Liver (tissue), 3 donors: ENCODE results near the gene S100A16.

ENCODE experiments used
- CTCF ChIP-seq: fragments of 150-350 bp; IDR thresholded peaks from 2 replicates; pipeline ENCODE4 v1.5.1; 2017; ENCODE audit warnings: improper control_type of control experiment, low read depth, low read length; ENCODE audit not compliant: missing input control
- EGR1 ChIP-seq, 2 donors: IDR thresholded peaks; 2 replicates each; pipeline ENCODE4 v1.6.1; 2016 to 2018; ENCODE audit warnings: antibody characterized with exemption in 2 of 2, low read depth in 2 of 2
- GABPA ChIP-seq, 2 donors: IDR thresholded peaks in 1 of 2; conservative IDR thresholded peaks in 1 of 2; 2 replicates each; pipeline ENCODE4 v1.6.1; 2016; ENCODE audit warnings: antibody characterized with exemption in 2 of 2, mild to moderate bottlenecking in 1 of 2, moderate library complexity in 1 of 2
- HNF4G ChIP-seq: IDR thresholded peaks from 2 replicates; pipeline ENCODE4 v1.6.1; 2016; ENCODE audit warnings: antibody characterized with exemption
- MAX ChIP-seq: IDR thresholded peaks from 2 replicates; pipeline ENCODE4 v1.6.1; 2016; ENCODE audit warnings: antibody characterized with exemption
- RAD21 ChIP-seq, 2 donors: IDR thresholded peaks; 2 replicates each; pipeline ENCODE4 v1.6.1; 2016; ENCODE audit warnings: antibody characterized with exemption in 2 of 2, mild to moderate bottlenecking in 2 of 2
- REST ChIP-seq: IDR thresholded peaks from 2 replicates; pipeline ENCODE4 v1.6.1; 2016; ENCODE audit warnings: antibody characterized with exemption, mild to moderate bottlenecking
- SP1 ChIP-seq: IDR thresholded peaks from 2 replicates; pipeline ENCODE4 v1.6.1; 2018; ENCODE audit warnings: antibody characterized with exemption, mild to moderate bottlenecking
- TAF1 ChIP-seq: conservative IDR thresholded peaks from 2 replicates; pipeline ENCODE4 v1.6.1; 2016; ENCODE audit warnings: antibody characterized with exemption, mild to moderate bottlenecking
- YY1 ChIP-seq: IDR thresholded peaks from 2 replicates; pipeline ENCODE4 v1.6.1; 2016; ENCODE audit warnings: antibody characterized with exemption, mild to moderate bottlenecking
- donor health status: healthy.
- donor health status: healthy.

DNA sequence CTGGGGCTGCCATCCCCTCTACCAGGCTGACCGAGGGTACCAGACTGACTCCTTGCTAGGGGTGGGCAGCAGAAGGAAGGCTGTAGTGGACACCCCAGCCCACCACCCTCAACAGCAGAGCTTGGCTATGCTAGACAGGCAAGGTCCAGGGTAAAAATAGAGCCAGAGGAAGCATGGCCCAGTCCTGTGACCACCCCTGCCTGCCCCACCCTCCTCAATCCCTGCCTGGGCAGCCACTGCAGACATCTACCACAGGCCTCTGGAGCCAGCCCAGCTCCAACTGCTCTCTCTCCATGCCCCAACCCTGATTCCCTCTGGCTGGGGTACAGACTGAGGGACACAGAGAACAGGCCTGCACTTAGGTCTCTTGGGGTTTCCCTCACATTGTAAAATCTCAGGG is 17.0 kb upstream of the S100A16 start:
- TF ChIP-seq CTCF = no peak
- no peak for TF ChIP-seq MAX
- TF ChIP-seq SP1 = no peak
- TF ChIP-seq TAF1 = no peak
- no peak for TF ChIP-seq YY1
- TF ChIP-seq HNF4G = no peak
- TF ChIP-seq RAD21 (IDR thresholded peaks at IDR 0.05) = no peak
- TF ChIP-seq EGR1 (IDR thresholded peaks at IDR 0.05; ENCODE audit: low read depth in 2 of 2) = no peak
- TF ChIP-seq GABPA (IDR thresholded peaks at IDR 0.05 in 1 of 2, conservative IDR thresholded peaks at IDR 0.05 in 1 of 2) = no peak
- TF ChIP-seq REST = no peak
